ENCODE results near the gene CCDC88B. TPM values are rescaled to one million over a fixed set of nuclear protein-coding genes. Genes with fewer than 3 reads are reported as not detected.

The CCDC88B gene
- total and polyA plus RNA-seq, 10 of the 15 experiments (the other 5 are each of a cell fraction or from before 2014, with no cell fraction given), result 0.24 to 66.0 (median 19.2) TPM

DNA sequence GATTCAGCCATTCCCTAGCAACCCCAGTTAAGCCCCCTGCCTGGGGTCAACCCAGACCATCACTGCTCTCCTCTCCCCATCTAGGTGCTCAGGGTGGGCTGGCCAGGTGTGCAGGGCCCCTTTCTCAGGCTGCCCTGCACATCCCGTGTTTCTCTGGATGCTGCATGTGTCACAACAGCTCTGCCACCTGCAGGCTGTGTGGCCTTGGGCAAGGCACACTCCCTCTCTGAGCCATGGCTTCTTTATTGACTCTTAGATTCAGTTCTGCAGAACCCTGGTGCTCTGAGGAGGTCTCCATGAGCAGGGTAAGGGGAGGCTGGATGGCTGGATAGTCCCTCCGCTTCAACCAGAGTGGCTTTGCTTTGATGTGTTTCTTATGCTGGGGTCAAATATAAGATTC lies 43.6 kb downstream of the CCDC88B start:
- ChIA-PET RAD21 (ENCODE audit: unreplicated experiment) (no interaction called here), CTCF (no interaction called here), POLR2A (no interaction called here), SMC1A (ENCODE audit: uncharacterized antibody, unreplicated experiment) (no interaction called here)
- Histone ChIP-seq H3K79me2 (ENCODE audit: control insufficient read depth, insufficient read depth, low read length) (no peaks in the 10 kb centered on the region), H3K27ac (ENCODE audit: control insufficient read depth, insufficient read depth) (no peak overlapping the region), H3K9me3 (replicated peaks; ENCODE audit: control insufficient read depth, insufficient read depth, low read length) (no peaks in the 10 kb centered on the region; the same call in 2 of the 3 replicates), H2AFZ (ENCODE audit: control insufficient read depth, low read depth, low read length) (no peak overlapping the region), H3K9ac (ENCODE audit: control insufficient read depth, insufficient read depth, low read length) (no peak overlapping the region), H3K4me3 (no peak overlapping the region), H3K36me3 (ENCODE audit: control insufficient read depth in 2 of 2, insufficient read depth in 2 of 2, low read length in 1 of 2) (no peaks in the 10 kb centered on the region), H4K20me1 (ENCODE audit: control insufficient read depth, insufficient read depth) (no peaks in the 10 kb centered on the region), H3K27me3 (replicated peaks in 1 of 2; ENCODE audit: control insufficient read depth in 2 of 2, insufficient read depth in 2 of 2, low read length in 1 of 2) (peaks cover 0 to 2% of the 10 kb centered on the region in 2 experiments; a peak in 2 of 4 replicates), H3K4me1 (ENCODE audit: control insufficient read depth, insufficient read depth, low read length) (no peaks in the 10 kb centered on the region), H3K4me2 (ENCODE audit: control insufficient read depth, insufficient read depth) (no peak overlapping the region)
- TF ChIP-seq TCF12 (IDR thresholded peaks at IDR 0.05; ENCODE audit: low read depth, low read length) (no peak), MTA2 (IDR thresholded peaks at IDR 0.05; ENCODE audit: low read depth) (no peak), KDM1A (IDR thresholded peaks at IDR 0.05; ENCODE audit: borderline replicate concordance) (no peak), FOXK2 (IDR thresholded peaks at IDR 0.05) (no peak), GABPA (IDR thresholded peaks at IDR 0.05; ENCODE audit: low read depth) (no peak), ZNF207 (IDR thresholded peaks at IDR 0.05; ENCODE audit: borderline replicate concordance) (no peak), CHD1 (IDR thresholded peaks at IDR 0.05; ENCODE audit: low read depth, low read length) (no peak)
- TF ChIP-seq, protein P1, sequence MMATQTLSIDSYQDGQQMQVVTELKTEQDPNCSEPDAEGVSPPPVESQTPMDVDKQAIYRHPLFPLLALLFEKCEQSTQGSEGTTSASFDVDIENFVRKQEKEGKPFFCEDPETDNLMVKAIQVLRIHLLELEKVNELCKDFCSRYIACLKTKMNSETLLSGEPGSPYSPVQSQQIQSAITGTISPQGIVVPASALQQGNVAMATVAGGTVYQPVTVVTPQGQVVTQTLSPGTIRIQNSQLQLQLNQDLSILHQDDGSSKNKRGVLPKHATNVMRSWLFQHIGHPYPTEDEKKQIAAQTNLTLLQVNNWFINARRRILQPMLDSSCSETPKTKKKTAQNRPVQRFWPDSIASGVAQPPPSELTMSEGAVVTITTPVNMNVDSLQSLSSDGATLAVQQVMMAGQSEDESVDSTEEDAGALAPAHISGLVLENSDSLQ (IDR thresholded peaks at IDR 0.05), result no peak
- TF ChIP-seq, protein P2, sequence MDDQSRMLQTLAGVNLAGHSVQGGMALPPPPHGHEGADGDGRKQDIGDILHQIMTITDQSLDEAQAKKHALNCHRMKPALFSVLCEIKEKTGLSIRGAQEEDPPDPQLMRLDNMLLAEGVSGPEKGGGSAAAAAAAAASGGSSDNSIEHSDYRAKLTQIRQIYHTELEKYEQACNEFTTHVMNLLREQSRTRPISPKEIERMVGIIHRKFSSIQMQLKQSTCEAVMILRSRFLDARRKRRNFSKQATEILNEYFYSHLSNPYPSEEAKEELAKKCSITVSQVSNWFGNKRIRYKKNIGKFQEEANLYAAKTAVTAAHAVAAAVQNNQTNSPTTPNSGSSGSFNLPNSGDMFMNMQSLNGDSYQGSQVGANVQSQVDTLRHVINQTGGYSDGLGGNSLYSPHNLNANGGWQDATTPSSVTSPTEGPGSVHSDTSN (IDR thresholded peaks at IDR 0.05; ENCODE audit: insufficient replicate concordance, low read depth, low read length), result no peak
- intact Hi-C loops (cut with micrococcal nuclease; ENCODE audit: unreplicated experiment), result no loop called here
- no peak for ATAC-seq
- 0% methylated on average over 1 of the region's 2 CpGs for WGBS (ENCODE audit: insufficient coverage, insufficient replicate concordance, low lambda C conversion rate, missing lambda C conversion rate)
- BruUV-seq (replicated peaks), result no TSS peak
- no peak for FAIRE-seq
- no peak for DNase-seq (ENCODE audit: low read depth, low spot score)
- in situ Hi-C loops (cut with MboI), result no loop called here
